Bronchial epithelial cell (primary cell): ENCODE data around the gene RPP25L. TPM values are rescaled to one million over a fixed set of nuclear protein-coding genes. Genes with fewer than 3 reads are reported as not detected.

ENCODE experiments used
- DNase-seq: peaks from one replicate; pipeline ENCODE4 v3.0.0-alpha.2; 2010; ENCODE audit warnings: low read depth
- FAIRE-seq: peaks from 2 replicates; lab custom pipeline; 2011; peaks lifted over from hg19 to GRCh38; lab: Jason Lieb, UNC
- H3K27me3 ChIP-seq: 2 replicates; pipeline ENCODE4 v1.5.1; 2011; ENCODE audit warnings: low read length; ENCODE audit not compliant: control insufficient read depth, insufficient read depth
- H3K36me3 ChIP-seq: 2 replicates; pipeline ENCODE4 v1.5.1; 2011; ENCODE audit warnings: low read length; ENCODE audit not compliant: control insufficient read depth, insufficient read depth
- H3K4me3 ChIP-seq: 2 replicates; pipeline ENCODE4 v1.5.1; 2011; ENCODE audit warnings: mild to moderate bottlenecking, low read depth, low read length, control low read depth
- CTCF ChIP-seq: IDR thresholded peaks from 2 replicates; pipeline ENCODE4 v1.5.1; 2011; ENCODE audit warnings: mild to moderate bottlenecking, moderate library complexity, low read length, control low read depth, inconsistent platforms; ENCODE audit not compliant: insufficient read depth, severe bottlenecking
- total RNA-seq: library from RNA; depleted of rRNA; stranded (reverse); fragments of >200 nt; gene quantifications from 2 replicates; pipeline ENCODE4 v1.2.1, GENCODE V29; 2014

RPP25L gene
- total RNA-seq, 1 donor from 2014 or later: 45.8 TPM

DNA sequence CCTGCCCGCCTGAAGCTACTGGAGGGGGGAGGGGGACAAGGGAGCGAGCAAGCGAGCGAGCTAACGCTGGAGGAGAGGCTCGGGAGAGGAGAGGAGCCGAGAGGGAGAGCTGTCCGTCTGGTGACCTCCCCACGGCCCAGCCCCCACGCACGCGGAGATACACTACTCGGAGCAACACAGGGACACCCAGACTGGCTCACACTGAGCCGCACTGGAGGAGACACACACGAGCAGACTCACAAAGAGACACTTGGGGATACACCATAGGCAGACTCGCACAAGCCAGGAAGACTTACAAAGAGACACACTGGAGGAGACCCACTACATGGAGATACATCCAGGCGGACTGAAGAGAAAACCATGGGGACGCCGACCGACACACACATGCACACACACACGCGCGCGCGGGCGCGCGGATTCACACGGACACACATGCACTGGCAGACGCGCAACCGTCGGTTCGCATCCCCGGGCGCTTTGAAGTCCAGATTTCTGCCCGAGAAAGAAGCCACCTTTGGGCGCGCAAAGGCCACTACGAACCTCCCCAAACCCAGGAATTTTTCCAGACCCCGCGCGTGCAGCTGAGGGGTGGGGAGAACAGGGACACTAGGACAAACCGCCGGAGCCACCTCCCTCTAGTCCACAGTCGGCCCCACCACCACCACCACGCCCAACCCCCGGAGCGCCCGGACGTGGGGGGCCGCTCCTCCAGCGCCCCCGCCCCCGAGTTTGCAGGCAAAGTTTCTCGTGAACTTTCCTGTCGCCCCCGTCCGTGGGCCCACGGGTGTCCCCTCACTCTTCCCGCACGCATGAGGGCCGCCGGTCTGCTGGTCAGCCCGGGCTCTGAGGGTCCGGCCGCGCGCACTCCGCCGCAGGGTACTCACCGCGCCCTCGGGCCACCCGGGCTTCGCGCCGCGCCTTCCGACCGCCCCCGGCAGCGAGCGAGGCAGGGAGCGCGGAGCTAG, 22.9 kb downstream of the RPP25L start:
- H3K36me3 ChIP-seq: no peaks in the 10 kb centered on the region
- DNase-seq (no peak), FAIRE-seq (no peak)
- H3K4me3 ChIP-seq: no peak overlapping the region
- TF ChIP-seq CTCF: no peak
- peaks cover 49% of the 10 kb centered on the region for H3K27me3 ChIP-seq

DNA sequence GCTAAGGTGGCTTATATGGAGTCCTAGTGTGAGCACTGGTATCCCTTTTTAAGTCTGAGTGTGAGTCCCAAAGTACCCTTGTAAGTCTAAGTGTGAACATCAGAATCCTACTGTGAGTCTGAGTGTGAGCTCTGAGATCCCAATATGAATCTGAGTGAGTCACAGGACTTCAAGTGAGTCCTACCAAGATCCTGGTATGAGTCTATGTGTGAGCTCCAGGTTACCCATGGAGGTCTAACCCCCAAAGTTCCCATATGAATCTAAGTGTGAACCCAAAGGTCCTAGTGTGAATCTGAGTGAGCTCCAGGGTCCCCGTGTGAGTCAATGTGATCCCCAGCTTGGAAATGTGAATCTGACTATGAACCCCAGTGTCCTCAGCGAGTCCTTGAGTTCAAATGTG, 24.6 kb downstream of the RPP25L start:
- no peak for TF ChIP-seq CTCF
- Histone ChIP-seq H3K4me3 (no peak overlapping the region), H3K36me3 (no peaks in the 10 kb centered on the region), H3K27me3 (peaks cover 52% of the 10 kb centered on the region)
- peak; percentile 14 for DNase-seq
- FAIRE-seq: peak; percentile 95

- peak; percentile 13 for FAIRE-seq
- peaks cover 53% of the 10 kb centered on the region for H3K27me3 ChIP-seq
- no peaks in the 10 kb centered on the region for H3K36me3 ChIP-seq
- no peak for TF ChIP-seq CTCF
- H3K4me3 ChIP-seq: no peak overlapping the region
- DNase-seq: no peak
Measured at GRCh38 chr9:34585946-34586669, 25.8 kb downstream of the RPP25L start.

- H3K27me3 ChIP-seq: peaks cover 50% of the 10 kb centered on the region
- TF ChIP-seq CTCF: no peak
- FAIRE-seq (no peak), DNase-seq (peak; percentile 41)
- no peak overlapping the region for H3K4me3 ChIP-seq
- no peaks in the 10 kb centered on the region for H3K36me3 ChIP-seq
Measured at GRCh38 chr9:34584970-34585369, 26.9 kb downstream of the RPP25L start.

DNA sequence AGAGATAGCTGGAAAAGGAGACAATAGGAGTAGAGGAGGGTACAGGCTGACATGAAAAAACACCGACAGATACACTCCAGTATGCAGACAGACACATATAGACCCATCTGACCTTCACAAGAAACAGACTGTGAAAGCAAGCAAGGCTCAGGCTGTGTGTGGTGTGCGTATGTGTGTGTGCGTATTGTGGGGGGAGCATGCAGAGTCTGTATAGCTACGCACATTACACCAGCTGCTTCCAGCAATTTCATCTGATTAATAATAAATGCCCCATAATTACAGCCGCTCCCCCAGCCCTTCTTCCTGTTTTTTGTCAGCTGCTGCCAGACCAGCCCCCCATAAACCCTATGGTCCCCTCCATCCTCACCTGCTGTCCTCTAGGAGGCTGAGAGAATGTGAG, 29.1 kb downstream of the RPP25L start:
- FAIRE-seq (no peak), DNase-seq (no peak)
- H3K27me3 ChIP-seq: peaks cover 52% of the 10 kb centered on the region

More for the DNA sequence above, 29.1 kb downstream of the RPP25L start:
- no peak for TF ChIP-seq CTCF
- Histone ChIP-seq H3K36me3 (no peaks in the 10 kb centered on the region), H3K4me3 (no peak overlapping the region)
